Activated gamma-delta T cell treated with anti-CD3 and anti-CD28 coated beads, Interleukin-2, amount 50 U/mL, for 16 hours (primary cell): ENCODE results near the gene PGR.
"Not testable (repeated sequence)": the region's sequence is repeated elsewhere in the genome, so short reads cannot be mapped to it uniquely, and the experiment has no call there.

Source experiments
- DNase-seq: peaks from one replicate; pipeline ENCODE4 v3.0.0-alpha.2; 2020; ENCODE audit warnings: low read depth

Gene PGR

DNA sequence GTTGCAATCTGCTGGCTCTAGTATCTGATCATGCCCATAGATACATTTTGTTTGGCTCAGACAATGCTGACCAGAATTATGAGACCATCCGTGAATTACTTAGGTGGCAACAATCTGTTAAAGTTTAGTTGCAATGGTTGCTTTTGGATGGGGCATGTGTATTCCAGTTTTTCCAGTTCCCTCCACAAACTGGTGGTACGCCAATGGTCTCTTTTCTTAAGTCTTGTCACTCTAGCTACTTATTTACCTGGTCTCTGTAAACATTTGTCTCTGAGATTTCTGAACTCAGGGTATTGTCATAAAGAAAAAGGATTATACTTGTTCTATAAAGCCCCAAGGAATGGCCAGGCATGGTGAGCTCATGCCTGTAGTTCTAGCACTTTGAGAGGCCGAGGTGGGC lies 65.9 kb downstream of the PGR start:
- DNase-seq, result no peak

DNA sequence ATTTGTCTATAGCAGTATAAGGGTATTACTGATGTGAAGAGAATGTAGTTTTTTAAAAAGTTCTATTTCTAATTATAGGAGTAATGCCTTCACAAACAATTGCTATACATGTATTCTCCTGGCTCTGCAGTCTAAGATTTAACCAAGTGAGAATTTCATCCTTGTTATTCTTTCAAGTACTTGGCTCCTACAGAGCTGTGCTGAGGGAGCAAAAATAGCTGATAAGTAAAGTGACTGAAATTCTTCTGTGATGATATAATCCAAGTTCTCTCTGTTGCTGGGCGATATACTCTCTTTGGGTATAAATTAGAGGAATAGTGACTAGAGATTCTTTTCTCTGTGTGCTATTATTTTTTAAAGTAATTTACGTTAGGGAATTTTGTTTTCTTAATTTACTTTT lies 68.0 kb downstream of the PGR start:
- no peak for DNase-seq

DNA sequence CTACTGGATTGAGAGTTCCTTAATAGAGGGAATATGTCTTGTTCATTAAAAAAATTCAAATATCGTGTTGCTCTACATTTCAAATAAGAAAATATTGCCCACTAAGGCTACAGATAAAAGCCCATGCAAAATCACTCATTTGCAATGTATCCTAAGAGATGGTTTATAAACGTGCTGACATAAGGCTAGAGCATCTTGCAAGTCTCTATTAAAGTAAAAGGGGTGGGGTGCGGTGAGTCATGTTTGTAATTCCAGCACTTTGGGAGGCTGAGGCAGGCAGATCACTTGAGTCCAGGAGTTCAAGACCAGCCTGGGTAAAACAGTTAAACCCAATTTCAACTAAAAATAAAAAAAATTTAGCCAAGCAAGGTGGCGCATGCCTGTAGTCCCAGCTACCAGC lies 70.3 kb downstream of the PGR start:
- DNase-seq, result no peak

DNA sequence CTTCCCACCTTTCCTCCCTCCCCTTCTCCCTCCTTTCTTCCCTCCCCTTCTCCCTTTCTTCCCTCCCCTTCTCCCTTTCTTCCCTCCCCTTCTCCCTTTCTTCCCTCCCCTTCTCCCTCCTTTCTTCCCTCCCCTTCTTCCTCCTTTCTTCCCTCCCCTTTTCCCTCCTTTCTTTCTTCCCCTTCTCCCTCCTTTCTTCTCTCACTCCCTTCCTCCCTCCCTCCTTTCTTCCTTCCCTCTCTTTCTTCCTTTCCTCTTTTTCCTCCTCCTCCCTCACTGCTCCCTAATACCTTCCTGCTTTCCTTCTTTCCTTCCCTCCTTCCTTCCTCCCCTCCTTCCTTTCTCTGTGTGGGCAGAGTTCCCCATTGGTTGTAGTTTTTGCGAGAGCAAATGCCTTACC lies 76.1 kb downstream of the PGR start:
- no peak for DNase-seq

DNA sequence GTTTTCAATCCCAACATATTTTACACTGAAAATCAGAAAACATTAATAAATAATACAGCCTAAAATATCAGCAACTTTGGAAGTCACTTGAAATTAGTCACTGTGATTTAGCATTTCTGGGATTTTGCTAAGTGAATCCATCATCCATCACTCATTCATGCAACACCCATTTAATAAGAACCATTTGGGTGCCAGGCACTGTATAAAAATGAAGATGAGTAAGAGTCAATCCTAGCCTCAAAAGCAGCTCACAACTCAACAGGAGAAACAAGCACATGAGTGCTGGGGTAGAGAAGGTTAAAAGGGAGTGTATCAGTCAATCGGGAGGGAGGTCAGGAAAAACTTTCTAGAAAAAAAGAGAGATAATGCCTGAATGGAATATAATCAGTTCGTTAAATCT lies 77.9 kb downstream of the PGR start:
- DNase-seq, result no peak

DNA sequence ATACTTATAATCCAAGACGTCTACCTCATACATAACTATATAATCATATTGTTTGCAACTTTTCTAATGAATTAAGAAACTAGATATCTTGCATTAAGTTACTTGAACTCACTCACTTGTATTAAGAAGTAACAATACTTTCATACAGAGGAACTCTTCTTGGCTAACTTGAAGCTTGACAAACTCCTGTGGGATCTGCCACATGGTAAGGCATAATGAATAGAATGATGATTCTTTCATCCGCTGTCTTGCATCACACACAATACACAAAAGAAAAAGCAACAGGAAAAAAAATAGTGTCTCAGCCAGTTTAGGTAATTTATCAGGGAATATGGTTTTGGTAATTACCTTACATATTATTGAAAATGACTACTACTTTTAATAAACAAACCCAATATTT lies 79.8 kb downstream of the PGR start:
- no peak for DNase-seq

DNA sequence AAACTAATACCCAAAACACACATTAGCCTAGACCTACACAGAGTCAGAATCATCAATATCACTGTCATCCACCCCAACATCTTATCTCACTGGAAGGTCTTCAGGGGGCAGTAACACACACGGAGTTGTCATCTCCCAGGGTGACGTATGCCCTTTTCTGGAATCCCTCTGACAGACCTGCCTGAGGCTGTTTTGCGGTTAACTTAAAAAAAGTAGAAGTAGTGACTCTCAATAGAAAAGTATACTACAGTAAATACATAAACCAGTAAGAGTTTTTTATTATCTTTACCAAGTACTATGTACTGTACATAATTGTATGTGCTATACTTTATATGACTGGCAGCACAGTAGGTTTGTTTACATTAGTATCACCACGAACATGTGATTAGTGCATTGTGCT lies 80.5 kb downstream of the PGR start:
- no peak for DNase-seq

DNA sequence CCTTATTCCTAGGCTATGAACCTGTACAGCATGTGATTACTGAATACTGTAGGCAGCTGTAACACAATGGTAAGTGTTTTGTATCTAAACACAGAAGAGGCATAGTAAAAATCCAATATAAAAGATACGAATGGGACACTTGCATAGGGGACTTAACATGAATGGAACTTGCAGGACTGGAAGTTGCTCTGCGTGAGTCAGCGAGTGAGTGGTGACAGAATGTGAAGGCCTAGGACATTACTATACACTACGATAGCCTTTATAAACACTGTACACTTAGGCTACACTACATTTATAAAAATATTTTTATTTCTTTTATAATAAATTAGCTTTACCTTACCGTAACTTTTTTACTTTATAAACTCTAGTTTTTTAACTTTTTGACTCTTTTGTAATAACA lies 81.1 kb downstream of the PGR start:
- no peak for DNase-seq

DNA sequence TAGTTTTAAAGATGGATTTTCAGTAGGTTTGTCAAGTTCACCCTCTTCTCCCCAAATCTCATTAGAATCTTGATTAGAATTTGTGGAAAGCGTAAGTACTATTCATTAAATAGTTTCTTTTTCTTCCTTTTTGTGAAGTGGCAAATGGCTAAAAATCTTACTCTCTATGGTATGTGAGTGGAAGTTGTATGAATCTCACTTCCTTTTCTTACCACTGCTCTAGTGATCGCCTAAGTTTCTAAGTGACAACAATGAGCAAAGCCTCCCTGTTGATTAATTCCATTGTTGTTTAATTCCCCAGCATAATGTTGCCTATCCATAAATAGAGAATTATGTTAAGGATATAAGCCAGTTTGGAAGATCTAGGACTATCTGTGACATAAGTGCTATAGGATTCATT lies 82.7 kb downstream of the PGR start:
- DNase-seq, result no peak

DNA sequence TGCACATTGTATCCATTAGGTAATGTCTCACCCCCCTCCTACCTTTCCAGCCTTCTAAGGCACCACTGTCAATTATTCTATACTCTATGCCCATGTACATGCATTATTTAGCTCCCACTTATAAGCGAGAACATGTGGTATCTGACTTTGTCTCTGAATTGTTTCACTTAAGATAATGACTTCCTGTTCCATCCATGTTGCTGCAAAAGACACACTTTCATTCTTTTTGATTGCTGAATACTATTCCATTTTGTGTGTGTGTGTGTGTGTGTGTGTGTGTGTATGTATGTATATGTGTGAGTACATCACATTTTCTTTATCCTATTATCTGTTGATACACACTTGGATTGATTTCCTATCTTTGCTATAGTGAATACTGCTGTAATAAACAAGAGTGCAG lies 84.2 kb downstream of the PGR start:
- DNase-seq, result no peak

DNA sequence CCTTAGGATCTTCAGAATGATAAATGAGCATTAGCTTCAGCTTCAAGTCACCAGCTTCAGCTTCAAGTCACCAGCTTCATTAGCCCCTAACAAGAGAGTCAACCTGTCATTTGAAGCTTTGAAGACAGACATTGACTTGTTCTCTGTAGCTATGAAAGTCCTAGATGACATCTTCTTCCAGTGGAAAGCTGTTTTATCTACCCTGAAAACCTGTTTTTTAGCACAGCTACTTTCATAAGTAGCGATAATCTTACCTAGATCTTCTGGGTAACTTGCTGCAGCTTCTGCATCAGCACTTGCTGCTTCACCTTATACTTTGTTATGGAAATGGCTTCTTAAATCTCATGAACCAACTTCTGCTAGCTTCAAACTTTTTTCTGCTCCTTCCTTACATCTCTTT lies 85.7 kb downstream of the PGR start:
- DNase-seq, result no peak

DNA sequence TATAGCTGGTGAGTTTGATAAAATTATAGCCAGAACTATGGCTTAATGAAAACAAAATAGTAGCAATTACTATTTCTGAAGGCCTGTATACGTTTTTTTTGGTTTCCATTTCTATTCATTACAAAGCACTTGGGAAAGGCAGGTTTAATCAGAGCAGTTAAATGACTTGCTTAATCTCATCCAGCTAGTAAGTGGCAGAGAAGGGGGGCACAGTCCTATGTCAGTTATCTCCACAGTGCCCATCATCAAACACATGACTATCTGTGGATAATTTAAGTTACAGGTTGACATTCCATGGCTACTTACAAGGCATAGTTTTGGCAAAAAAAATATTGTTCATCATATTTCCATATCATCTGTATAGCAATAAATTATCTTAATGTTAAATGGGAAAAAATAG lies 93.7 kb downstream of the PGR start:
- DNase-seq, result no peak

DNA sequence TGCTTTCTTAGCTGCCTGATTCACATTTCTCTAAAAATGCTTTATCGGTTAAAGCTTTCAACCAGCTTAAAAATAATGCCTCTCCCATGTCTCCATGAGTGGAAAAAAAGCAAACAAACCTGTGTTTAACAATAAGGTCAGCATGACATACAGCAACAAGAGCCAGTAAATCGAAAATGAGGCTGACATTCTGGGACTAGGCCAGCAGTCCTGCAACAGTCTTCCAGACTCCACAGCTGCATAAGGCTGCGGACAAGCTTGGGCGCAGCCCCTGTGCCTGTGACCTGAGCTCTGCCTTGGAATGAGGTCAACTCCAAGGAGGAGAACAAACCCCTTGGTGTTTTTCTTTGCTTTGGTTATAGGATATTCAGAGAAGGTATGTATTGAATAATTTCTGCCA lies 95.5 kb downstream of the PGR start:
- DNase-seq, result no peak

DNA sequence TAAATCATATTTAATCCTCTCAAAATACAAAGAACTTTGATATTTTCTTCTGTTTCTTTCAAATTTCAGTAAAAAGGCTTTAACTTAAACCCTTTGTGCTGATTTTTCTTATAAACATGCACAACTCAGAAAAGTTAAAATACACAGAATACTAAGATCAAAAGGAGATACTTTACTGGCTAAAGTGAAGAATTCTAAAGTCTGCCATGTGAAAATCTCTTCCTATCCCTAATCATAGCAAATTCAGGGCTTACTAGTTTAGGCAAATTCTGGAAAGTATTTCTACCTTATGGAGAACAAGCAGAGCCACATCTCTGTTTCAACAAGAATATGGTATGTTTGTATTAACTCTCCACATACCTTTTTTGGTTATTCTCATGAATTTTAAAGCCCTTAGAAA lies 96.6 kb downstream of the PGR start:
- no peak for DNase-seq

DNA sequence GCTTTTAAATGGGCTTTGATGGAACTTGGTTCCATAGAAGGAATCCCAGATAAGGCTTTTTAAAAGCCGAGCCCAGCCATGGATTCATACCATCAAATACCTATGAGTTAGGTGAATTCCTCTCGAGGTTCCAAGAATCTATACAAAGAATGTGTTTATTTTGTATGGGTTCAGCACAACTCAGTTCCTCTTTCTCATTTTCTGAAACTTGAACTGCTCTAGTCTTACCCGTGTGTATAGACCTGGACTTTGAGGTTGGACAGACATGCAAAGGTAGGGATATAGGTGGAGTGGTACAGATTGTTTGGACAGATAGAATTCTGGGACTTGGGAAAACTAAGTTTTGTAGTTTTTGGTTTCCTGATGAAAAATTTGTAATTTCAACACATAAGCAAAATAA lies 97.9 kb downstream of the PGR start:
- no peak for DNase-seq

DNA sequence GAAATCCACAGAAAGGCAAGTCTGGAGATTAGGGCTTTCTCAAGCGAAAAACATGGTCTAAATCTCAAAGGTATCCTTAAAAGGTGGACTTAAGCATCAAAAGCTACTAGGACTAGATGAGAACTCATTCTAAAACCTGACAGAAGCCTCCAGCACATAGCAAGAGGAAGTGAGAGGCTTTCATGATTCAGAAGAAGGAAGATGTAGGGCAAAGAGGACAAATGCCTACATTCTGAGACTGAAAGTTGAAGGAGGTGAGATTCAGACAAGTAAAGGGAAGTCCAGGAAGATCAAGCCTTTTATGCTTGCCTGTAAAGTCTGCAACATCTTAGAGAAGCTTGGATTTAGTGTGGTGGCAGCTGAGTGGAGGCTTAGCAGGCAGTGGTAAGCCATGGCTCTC lies 98.9 kb downstream of the PGR start:
- no peak for DNase-seq

DNA sequence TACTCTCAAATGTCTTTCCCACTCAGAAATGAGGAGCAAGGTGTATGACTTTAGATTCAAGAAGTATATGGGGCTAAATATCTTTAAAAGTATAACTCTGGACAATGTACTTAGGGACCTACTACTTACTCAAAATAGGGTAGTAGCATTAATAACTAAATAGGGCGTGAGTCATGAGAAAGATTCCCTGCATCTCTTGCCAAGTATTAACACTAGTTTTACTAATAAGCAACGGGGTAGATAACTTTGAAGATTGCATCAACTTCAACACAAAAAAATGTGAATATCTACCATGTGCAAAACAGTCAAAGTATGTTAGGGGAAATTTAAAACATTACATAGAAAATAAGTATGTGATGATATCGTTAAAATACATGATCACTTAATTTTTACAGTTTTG lies 99.6 kb downstream of the PGR start:
- DNase-seq, result no peak

DNA sequence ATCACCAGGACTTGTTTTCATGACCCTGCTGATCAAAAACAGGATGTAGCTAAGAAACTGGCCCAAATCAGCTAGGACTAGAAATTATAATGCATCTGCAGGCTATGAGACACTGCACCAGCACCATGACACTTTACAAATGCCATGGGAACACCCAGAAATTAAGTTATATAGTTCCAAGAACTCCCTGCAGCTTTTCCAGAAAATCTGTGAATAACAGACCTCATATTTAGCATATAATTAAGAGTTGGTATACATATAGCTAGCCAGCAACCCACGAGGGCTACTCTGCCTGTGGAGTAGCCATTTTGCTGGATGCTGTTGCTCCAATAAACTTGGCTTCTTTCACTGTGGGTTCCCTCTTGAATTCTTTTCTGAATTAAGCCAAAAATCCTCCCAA lies 101.0 kb downstream of the PGR start:
- no peak for DNase-seq

DNA sequence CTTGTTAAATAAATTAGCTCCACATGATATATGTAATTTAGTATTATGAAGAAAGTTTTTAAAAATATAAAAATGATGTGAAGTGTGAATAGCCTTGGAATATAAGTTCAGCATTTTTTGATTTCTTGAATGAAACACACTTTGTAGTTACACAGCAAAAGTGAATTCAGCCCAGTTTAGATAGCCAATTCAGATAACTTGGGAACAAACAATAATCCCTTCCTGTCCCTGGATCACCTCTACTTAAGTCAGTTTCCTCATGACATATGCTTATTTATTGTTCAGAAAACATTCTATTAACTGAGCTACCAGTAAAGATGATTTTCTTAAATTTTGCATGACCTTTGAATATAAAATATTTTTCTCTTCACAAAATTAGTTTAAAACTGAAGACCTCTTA lies 107.4 kb downstream of the PGR start:
- DNase-seq, result no peak

DNA sequence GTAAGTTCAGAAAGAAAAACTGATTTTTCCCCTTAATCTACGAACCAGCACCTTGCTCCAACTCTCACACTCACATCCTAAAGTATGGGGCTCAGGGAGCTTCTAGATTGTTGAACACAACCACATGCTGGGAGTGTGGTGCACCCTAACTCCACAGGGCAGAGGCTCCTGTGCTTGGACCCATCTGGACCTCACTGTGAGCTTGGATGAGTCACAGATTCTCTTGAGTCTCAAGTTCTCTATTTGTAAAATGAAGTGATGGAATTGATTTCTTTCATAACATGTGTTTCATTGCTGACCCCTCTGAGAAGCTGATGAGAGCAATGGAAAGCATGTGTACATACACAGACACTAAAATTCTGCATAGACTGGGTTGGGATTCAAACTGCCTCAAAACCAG lies 109.7 kb downstream of the PGR start:
- no peak for DNase-seq

DNA sequence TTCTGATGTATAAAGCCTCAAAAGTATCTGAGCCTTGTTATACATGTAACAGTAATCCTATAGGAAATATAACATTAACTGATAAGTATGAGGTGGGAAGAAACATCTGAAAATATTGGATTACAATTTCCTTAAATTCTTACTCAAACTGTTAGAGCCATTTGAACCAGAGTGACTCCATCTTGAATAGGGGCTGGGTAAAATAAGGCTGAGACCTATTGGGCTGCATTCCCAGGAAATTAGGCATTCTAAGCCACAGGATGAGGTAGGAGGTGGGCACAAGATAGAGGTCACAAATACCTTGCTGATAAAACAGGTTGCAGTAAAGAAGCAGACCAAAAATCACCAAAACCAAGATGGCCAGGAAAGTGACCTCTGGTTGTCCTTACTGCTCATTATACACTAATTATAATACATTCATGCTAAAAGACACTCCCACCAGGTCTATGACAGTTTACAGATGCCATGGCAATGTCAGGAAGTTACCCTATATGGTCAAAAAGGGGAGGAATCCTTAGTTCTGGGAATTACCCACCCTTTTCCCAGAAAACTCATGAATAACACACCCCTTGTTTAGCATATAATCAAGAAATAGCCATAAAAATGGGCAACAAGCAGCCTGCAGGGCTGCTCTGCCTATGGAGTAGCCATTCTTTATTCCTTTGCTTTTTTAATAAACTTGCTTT lies 114.9 kb downstream of the PGR start:
- DNase-seq, result no peak

DNA sequence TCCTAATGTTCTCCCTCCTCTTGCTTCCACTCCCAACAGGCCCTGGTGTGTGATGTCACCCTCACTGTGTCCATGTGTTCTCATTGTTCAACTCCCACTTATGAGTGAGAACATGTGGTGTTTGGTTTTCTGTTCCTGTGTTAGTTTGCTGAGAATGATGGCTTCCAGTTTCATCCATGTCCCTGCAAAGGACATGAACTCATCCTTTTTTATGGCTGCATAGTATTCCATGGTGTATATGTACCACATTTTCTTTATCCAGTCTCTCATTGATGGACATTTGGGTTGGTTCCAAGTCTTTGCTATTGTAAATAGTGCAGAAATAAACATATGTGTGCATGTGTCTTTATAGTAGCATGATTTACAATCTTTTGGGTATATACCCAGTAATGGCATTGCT lies 115.9 kb downstream of the PGR start:
- not testable (repeated sequence) for DNase-seq

DNA sequence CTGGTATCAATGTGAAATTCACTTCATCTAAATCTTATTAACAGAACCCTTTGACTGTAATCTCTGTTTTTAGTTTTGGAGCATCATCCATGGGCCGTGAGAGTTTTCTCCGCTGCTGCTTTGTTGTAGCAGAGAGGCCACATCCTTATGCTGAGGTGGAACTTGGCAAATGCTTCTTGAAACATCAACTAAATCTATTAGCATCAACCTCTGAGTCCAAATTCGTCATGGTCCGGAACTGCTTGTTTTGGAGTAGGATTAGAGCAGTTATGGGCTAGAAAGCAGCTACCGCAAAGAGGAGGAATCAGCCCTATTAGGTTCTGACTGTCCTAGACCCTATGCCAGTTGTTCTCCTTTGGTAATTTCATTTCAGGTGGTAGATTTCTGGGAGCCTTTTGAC lies 117.7 kb downstream of the PGR start:
- no peak for DNase-seq

DNA sequence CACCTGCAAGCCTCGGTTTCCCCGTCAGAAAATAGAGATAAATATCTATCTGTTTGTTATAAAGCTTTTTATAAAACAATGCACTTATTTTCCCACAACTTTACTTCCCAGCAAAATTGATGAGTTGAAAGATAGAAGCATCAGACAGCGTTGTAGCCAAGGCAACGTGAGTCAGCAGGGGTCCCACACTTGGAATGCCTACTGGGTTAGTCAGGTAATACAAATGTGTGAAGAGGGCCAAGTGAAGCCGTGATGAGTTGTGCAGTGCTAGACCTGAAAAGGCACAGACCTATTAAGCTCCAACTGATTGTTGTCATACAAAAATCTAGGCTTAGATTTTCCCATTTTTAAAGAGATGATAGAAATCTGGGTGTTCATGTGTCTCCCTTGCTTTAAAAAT lies 118.7 kb downstream of the PGR start:
- DNase-seq, result no peak

DNA sequence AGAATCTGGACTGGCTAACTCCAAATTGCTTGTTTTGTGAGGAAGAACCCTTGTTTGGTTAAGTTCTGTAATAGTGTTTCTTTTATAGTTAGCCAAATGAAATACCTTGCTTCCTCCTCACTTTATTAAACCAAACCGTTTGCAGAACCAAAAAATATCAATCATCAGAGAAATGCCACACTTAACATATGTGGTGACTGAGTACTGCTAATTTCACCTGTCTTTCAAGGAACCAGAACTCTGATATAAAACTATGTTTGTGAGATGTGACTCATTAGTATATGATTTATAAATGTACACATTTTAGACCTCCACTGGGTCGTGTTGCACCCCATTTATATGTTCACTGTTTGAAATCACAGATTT lies 119.9 kb downstream of the PGR start:
- no peak for DNase-seq
